Measurements from ENCODE around the gene IMPA2. TPM values are rescaled to one million over a fixed set of nuclear protein-coding genes. Genes with fewer than 3 reads are reported as not detected.
A peak's percentile ranks its signal among the peaks of the same experiment; 100 is the strongest.

The IMPA2 gene
- total RNA-seq, 2 donors from 2014 or later, result 17.2 to 28.4 TPM

DNA sequence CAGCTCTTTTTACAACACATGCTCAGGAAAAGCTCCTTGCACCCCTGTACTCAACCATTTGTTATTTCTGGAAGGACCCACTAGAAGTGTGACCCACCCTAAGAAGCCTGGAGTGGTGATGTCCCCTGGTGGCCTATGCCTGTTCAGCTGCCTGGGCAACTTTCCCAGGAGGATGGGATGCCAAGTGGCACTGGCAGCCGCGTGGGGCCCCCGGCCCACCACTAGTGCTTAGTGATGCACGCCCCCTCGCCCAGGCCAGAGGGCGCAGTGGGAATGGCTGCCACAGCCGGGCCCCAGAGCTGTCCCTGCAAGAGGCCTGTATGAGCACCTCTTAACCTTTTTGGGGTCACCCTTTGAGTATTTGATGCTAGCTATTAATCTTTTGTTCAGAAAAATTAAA, 18.1 kb downstream of the IMPA2 start:
- ATAC-seq, result no peak
- intact Hi-C loops (cut with DNase I), result loop anchor here in 1 of 2 donors (5.0 kb wide), 1 partner anchor 38 kb away; no protein-coding TSS in a partner anchor
- no peak for DNase-seq

DNA sequence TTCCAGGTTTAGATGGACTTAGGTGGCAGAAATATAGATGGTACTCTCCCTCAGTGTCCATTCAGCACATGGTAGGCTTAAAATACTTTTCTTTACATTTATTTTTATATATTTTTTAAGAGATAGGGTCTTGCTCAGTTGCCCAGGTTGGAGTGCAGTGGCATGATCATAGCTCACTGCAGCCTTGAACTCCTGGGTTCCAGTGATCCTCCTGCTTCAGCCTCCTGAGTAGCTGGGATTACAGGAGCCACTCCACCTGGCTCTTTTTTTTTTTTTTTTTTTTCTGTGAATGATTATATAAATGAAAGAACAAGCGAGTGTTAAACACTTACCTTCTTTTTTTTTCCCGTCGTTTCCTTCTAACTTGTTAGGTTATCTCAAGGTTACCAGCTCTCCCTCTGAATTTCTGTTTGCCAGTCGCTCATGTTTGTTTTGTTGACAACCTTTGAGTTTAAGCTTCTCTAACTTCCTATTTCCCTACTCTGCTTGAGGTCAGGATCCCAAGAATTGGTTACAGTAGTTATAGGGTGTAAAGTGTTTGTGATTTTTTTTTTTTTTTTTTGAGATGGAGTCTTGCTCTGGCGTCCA, 18.9 kb downstream of the IMPA2 start:
- DNase-seq (no peak), ATAC-seq (no peak)
- intact Hi-C loops (cut with DNase I), result no loop called here

DNA sequence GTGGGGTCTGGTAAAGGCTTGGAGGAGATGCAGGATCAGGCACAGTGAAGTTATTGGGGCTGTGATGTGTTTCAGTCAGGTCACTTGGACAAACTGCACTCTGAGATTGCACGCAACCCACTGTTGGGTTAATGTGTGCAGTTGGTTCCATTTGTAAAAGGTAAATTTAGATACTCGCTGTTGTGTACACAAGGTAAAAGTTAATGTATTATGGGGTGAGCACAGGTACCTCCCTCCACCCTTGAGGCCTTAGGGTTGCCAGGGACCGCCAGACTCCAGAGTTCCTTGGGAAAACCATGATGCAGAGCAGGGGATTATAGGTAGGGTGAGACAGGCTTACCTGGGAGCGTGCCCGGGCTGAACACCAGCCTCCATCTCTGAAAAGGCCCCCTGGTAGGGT, 20.1 kb downstream of the IMPA2 start:
- ATAC-seq (no peak), DNase-seq (no peak)
- intact Hi-C loops (cut with DNase I), result no loop called here

DNA sequence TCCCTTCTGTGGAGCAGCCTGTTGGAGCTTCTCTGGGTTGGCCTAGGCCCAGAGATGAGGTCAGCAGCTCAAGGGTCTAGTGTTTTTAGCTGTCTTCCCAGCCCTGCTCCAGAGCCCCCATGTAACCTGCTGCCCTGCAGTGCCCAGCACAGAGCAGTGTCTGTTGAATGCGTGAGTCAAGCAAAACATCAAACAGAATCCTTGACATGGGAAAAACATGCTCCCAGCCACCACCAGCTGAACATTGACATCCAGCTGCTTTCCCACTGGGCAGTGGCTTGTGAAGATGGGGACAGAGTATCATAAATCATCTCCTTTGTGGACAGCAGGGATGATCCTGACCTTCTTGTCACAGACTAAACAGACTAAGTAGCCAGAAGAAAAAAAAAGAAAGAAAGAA, 22.6 kb downstream of the IMPA2 start:
- DNase-seq, result no peak
- intact Hi-C loops (cut with DNase I), result no loop called here
- ATAC-seq, result peak in 1 of 2 donors; percentile 70

DNA sequence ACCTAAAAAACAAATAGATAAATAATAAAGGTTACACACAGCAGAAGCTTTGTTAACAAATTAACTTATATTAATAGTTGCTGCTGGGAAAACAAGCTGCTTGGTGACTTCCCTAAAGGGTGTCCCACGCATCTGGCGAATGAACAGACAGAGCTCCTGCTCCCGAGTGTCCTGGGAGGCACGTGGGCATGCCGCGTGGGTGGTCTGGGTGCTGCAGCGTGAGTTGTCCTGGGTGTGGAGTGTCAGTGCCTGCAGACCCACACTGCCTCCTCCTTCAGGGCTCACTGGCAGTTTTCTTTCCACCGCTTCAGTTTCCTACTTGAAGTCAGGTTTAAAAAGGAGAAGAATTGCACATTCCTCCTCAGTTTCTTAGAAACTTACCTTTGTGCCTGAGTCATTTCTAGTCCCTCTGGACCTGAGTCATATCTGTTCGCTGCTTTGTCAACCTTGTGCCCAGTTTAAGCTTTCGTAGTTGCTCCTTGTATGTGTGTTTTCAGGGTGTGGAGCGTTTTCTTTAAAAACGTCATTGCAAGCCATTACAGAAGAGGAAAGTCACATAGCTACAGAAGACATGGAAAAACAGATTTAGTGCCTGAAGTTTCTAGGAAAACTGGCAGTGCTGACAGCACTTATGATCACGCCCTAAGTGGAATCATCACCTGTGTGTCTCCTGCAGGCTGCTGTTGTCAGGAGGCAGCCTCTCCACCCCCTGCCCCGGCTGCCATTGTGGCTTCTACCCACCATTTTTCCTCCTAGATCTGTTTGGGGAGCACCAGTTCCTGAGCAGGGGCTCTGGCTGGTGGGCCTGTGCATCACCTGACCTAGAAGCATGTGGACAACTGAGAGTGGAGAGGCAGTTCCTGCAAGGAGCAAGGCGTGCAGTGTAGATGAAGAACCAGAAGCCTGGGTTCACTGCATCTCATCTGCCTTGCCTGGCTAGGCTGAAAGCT, 24.5 kb downstream of the IMPA2 start:
- ATAC-seq (no peak), DNase-seq (no peak)
- intact Hi-C loops (cut with DNase I), result no loop called here

DNA sequence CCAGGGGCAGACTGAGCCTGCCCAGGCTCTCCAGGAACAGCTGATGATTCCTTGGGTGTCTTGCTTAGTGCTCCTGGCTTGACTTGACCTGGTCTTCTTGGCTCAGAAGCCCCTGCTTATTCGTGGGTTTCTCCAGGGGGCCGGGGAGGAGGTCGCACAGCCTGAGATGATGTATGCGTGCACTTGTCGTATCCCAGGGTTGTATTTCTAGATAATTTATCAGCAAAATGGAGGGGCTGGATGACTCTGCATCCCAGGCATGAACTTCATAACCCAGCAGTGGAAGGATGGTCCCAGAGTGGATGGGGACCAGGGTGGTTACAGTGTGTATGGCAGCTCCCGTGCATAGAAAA, 25.2 kb downstream of the IMPA2 start:
- ATAC-seq (no peak), DNase-seq (no peak)
- intact Hi-C loops (cut with DNase I), result no loop called here

DNA sequence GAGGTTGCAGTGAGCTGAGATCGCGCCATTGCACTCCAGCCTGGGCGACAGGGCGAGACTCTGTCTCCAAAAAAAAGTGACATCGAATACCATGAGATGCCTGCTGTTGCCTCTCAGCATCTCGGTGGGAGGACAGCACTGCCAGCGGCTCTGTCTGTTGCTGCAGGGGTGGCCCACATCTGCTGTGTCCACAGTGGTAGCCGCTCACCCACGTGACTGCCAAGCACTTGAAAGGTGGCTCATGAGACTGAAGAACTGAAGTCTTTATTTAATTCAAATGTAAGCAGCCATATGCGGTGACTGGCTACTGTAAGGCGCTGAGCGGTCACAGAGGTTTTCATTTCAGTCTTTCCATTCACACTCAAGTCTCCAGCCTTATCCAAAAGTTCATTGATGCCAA, 25.8 kb downstream of the IMPA2 start:
- intact Hi-C loops (cut with DNase I), result no loop called here
- DNase-seq (no peak), ATAC-seq (no peak)

DNA sequence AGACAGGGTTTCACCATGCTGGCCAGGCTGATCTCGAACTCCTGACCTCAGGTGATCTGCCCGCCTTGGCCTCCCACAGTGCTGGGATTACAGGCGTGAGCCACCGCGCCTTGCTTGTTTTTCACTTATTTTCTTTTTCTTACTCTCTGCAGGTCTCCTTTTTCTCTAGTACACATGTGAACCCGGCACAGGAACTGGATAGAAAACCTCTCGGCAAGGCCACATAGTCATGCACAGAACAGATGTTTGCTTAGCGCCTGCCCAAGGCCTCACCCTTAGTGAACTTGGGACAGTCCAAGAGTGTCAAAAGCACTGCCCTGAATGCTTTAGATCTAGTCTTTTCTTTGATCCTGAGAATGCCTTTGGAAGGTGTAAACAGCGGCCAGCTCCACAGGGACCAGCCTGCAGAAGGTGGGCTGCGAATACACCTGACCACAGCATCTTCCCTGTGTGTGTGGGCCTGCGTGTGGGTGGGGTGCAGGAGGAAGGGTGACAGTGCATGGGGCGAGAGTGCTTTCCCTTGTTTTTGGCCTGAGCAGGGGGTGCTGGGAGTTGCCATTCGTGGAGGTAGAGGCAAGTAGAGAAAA, 27.0 kb downstream of the IMPA2 start:
- intact Hi-C loops (cut with DNase I), result no loop called here
- ATAC-seq (no peak), DNase-seq (no peak)

DNA sequence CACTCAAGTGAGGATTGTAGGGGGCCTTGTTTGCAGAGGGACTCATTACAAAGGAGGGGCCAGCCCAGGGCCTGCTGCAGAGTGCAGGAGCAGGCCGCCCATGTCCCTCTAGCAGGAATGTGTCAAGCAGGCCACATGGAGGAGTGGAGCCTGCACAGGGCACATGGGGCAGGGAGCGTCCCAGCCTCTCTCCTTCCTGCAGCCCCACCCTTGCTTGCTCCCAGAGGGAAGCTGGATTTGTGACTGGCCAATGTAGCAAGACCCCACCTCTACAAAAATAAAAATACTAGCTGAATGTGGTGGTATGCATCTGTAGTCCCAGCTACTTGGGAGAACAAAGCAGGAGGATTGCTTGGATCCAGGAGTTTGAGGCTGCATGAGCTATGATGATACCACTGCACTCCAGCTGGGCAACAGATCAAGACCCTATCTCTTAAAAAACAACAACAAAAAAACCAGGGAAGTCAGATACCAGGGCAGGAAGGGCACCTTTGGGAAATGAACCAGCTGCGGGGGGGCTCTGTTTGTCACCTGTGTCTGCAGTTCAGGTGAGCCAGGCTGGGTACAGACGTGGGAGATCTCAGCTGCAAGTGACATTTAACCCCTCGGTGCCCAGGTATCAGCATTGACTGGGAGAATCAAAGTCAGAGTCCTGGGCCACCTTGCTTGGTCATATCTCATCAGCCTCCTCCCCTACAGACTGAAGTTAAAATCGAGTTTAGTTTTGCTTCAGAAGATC, 27.7 kb downstream of the IMPA2 start:
- intact Hi-C loops (cut with DNase I), result no loop called here
- no peak for ATAC-seq
- no peak for DNase-seq

DNA sequence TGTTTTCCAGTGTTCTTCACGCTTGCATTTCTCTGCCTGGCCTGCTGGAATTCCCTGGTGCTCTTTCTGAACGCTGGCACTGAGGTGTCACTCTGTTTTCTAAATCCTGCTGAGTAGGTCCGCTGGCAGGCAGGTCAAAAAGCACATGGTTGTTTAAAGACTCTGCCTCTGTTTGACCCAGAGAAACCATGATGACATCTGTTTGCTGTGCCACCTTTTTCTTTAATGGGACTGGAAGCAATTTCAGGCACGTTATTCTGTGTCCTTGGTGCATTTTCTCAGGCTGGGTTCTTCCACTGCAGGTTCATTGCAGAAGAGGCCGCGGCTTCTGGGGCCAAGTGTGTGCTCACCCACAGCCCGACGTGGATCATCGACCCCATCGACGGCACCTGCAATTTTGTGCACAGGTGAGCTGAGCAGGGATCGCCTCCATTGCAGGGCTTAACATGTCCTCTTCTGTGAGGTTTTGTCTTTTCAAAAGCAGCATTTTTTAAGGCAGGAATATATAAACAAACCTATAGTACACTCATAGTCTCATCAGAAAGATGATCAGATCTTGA, 28.4 kb downstream of the IMPA2 start:
- DNase-seq (no peak), ATAC-seq (no peak)
- intact Hi-C loops (cut with DNase I), result no loop called here

DNA sequence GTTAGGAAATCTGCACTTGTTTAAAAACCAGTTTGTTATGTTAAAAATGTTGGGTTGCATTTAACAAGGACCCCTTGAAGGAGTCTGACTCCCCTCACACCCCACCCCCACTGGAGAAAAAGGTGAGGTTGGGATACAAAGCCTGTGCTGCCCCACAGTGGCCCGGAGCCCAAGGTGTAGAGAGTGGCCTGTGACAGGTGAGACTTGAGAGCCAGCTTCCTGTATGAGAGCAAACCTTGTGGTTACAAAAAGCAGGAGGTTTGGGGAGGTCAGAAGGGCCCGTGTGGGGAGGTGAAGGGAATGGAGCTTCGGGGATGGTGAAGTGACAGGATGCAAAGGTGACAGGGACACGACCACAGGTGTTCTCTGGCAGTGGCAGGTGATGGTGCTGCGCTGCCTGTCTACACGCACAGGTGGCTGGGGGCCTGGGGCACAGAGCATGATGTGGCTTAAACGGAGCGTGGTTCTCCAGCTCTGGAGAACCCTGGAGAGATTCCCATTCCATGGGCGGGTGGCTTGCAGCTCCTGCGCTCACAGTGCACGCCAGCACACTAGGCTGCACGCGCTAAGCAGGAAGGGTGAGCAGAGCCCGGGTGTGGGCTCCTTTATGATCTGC, 29.0 kb downstream of the IMPA2 start:
- DNase-seq (no peak), ATAC-seq (no peak)
- intact Hi-C loops (cut with DNase I), result no loop called here

DNA sequence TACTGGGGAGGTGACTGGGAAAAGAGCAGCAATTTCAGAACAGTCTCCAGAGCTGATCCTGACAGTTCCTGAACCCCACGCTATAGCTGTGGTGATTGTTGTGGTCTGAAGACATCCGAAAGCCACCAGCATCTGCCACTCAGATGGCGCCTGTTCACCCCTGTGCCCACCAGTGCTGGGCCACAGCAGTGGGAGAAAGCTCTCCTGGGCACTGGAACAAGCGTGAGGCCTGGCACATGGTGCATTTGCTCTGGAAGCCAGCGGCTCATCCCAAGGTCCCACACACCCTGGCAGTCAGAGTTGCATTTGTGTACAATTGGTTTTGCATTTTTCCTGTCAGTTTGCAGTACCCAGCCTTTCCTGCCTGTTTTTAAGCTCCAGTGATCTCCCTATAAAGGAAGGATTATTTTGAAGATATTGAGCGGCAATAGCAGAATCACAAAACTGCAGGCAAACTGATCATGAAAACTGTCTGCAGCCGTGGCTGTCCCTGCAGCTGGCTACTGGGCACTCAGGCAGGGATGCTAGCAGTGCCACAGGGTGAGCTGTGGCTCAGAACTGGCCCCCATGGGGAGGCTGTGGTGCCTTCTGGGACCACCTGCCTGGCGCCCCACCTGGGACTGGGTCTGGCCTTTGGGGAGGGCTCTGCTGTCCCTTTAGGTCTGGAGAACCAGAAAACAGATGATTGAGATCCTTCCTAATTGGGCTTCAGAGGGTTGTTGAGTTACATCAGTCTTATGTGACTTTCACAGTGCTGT, 30.1 kb downstream of the IMPA2 start:
- intact Hi-C loops (cut with DNase I), result no loop called here
- DNase-seq, result no peak
- ATAC-seq, result no peak

DNA sequence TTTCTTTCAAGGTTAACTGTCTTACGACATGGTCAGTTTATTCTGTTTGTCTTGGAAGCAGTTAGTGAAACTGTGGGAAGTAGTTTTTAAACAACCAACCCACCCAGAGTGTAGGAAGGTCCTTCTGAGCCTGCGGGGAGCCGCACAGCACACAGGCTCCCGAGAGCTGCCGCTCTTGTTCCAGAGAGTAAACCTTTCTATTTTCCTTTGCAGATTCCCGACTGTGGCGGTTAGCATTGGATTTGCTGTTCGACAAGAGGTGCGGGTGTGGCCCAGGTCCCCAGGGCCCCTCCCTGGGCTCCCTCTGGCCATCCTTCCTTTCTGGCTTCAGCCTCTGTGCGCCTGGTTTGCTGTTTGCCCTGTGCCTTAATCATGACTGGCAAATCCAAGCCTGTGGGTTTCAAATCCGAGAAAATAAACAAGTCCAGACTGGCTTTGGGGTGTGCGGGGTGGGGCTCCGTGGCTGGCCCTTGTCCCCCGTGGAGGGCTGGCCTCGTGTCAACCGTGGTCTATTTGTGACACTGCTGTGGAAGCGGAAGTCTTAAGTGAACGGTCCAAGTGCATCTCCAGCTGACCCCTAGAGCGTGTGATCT, 30.7 kb downstream of the IMPA2 start:
- ATAC-seq, result peak; percentile 17 to 55
- DNase-seq, result no peak
- intact Hi-C loops (cut with DNase I), result no loop called here

DNA sequence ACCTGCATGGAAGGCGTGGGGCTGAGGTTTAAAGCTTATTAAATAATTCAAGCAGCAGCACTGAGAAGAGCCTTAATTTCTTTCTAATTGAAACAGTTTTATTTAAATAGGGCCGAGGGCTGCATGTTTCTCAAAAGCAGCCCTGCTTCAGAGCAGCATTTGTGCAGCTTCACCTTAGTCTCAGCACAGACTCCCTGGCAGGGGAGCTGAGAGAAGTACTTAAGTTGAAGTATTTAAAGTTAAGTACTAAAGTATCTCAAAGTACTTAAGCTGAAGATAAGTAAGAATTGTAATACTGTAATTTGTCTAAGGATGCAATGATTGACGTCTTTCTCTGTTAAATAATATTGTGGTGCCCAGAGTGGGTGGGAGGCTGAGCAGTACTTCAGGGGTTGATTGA, 31.4 kb downstream of the IMPA2 start:
- no peak for DNase-seq
- no peak for ATAC-seq
- intact Hi-C loops (cut with DNase I), result no loop called here

DNA sequence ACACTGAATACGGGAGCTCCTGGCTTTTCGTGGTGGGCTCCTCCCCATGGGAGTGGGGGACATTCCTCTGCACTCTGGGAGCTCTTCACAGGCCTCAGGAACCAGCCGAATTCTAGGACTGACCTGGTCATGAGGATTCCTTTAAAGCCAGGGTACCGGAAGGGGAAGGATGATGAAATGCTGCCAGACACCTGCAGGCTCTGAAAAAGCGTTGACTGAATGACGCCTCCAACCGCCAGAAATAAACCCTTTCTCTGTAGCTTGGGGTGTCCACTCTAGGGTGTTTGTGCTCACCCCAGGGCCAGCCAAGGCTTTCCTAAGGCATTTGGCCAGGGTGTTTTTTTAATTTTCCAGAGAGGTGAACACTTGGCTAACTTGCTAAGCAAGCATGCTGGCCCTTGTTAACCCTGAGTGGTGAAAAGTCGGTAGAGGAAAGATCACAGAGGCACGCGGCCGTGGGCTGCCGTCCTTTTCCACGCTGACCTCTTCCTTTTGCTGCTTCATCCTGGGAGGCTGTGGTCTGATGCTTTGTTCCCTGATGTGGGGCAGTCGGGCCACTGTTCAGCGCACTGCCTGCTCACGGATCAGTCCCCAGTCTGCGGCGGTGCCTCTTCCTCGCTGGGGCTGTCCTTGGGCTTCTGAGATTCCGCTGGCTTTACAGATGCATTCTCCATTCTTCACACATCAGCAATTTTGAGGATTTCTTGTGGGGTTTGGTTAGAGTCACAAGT, 32.0 kb downstream of the IMPA2 start:
- intact Hi-C loops (cut with DNase I), result no loop called here
- ATAC-seq (no peak), DNase-seq (no peak)

DNA sequence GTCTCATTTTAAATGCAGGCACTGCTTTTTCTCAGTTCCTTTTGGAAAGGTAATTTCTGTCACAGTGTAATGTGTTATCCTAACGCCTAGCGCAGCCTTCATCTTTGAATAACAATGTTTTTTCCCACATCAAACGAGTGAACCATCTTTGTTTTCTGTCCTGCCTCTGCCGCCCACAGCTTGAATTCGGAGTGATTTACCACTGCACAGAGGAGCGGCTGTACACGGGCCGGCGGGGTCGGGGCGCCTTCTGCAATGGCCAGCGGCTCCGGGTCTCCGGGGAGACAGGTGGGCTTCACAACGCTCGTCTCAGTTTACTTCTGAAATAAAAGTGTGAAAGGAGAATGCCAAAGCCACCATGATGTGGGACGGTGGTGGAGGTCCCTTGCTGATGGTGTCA, 32.8 kb downstream of the IMPA2 start:
- intact Hi-C loops (cut with DNase I), result no loop called here
- no peak for DNase-seq

More for the DNA sequence above, 32.8 kb downstream of the IMPA2 start:
- no peak for ATAC-seq

All from left cardiac atrium (tissue), 4 donors.